ENCODE results near the gene ASTN2.

Gene ASTN2

DNA sequence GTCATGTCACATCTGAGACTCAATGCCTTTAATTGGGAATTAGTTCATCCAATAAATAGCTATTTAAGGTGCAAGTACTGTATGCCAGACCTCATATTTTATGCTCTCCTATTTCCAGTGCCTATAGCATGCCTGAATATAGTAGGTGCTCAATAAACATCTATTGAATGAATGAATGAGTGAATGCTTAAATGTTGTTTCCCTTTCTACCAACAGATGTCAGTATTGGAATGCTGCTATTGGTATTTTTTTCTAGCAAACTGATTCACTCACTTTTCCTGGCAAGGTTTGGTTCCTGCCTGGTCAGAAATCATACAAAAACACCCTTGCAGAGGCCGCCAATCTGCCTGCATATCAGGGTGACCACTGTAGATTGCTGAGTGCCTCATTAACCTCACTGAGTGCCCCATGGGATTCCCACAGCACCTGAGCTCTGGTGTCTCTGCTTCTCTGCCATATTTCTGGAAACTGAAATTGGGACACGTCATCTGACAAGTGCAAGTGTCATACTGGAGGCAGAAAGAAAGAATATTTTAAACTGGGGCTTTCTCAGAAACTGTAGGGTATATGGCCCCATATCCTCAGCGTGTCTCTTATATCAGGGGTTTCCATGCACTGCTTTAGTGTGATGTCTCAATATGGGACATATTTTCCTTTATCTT lies 368.1 kb downstream of the ASTN2 start:
- Histone ChIP-seq H3K27me3 (ENCODE audit: control insufficient read depth, insufficient read depth, low read length) (no peaks in the 10 kb centered on the region), H3K27ac (ENCODE audit: low read depth, low read length) (no peak overlapping the region), H3K36me3 (ENCODE audit: control insufficient read depth, insufficient read depth, low read length) (no peaks in the 10 kb centered on the region), H3K4me1 (ENCODE audit: control insufficient read depth, insufficient read depth, low read length) (no peaks in the 10 kb centered on the region), H3K9ac (ENCODE audit: low read length) (no peak overlapping the region), H3K4me3 (ENCODE audit: low read length) (no peak overlapping the region)

DNA sequence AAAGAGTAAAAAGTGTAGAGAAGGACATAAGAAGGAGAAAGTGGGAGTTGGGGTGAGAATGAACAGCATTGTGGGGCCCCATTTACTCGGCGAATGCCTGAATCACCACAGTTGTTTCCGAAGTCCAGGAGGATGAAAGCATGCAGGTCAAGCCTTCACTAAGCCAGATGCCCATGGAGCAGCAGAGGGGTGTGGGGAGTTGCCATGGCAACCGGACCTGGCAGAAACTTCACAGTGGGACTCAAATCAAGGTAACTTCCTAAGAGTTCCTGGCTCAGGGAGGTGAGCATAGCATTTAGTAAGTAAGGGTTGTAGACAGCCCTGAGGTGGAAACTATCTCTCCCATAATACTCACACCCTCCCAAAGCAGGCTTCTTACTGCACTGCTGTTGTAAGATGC lies 370.6 kb downstream of the ASTN2 start:
- Histone ChIP-seq H3K4me1 (ENCODE audit: control insufficient read depth, insufficient read depth, low read length) (no peaks in the 10 kb centered on the region), H3K9ac (ENCODE audit: low read length) (no peak overlapping the region), H3K27ac (ENCODE audit: low read depth, low read length) (no peak overlapping the region), H3K36me3 (ENCODE audit: control insufficient read depth, insufficient read depth, low read length) (no peaks in the 10 kb centered on the region), H3K4me3 (ENCODE audit: low read length) (no peak overlapping the region), H3K27me3 (ENCODE audit: control insufficient read depth, insufficient read depth, low read length) (no peaks in the 10 kb centered on the region)

- no peak overlapping the region for H3K27ac ChIP-seq (ENCODE audit: low read depth, low read length)
- no peak overlapping the region for H3K9ac ChIP-seq (ENCODE audit: low read length)
- H3K4me3 ChIP-seq (ENCODE audit: low read length), result no peak overlapping the region
- H3K36me3 ChIP-seq (ENCODE audit: control insufficient read depth, insufficient read depth, low read length), result no peaks in the 10 kb centered on the region
- H3K27me3 ChIP-seq (ENCODE audit: control insufficient read depth, insufficient read depth, low read length), result no peaks in the 10 kb centered on the region
- H3K4me1 ChIP-seq (ENCODE audit: control insufficient read depth, insufficient read depth, low read length), result no peaks in the 10 kb centered on the region
These were observed 371.7 kb downstream of the ASTN2 start for GRCh38 chr9:117043159-117043558.

GRCh38 chr9:117035546-117035945 lies 379.3 kb downstream of the ASTN2 start:
- Histone ChIP-seq H3K9ac (ENCODE audit: low read length) (no peak overlapping the region), H3K4me1 (ENCODE audit: control insufficient read depth, insufficient read depth, low read length) (no peaks in the 10 kb centered on the region), H3K36me3 (ENCODE audit: control insufficient read depth, insufficient read depth, low read length) (no peaks in the 10 kb centered on the region), H3K4me3 (ENCODE audit: low read length) (no peak overlapping the region), H3K27ac (ENCODE audit: low read depth, low read length) (no peak overlapping the region), H3K27me3 (ENCODE audit: control insufficient read depth, insufficient read depth, low read length) (no peaks in the 10 kb centered on the region)

DNA sequence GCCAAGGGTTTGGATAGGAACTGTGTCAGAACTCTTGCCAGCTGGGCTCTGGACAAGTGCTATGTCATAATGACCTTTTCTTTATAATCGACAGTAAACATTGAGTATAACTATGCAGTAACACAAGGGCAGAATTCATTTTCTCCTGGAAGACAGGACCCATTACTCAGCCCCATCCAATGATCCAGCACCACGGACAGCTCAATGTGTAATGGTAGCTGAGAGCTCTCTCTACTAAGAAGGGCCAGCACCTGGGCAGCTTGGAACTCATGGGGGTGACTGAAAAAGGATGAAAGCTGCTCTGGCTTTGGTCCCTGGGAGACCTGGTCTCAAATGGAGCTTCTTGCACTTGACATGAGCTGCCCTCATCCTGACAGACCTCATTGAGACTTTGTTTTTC lies 380.0 kb downstream of the ASTN2 start:
- H3K36me3 ChIP-seq (ENCODE audit: control insufficient read depth, insufficient read depth, low read length), result no peaks in the 10 kb centered on the region

GRCh38 chr9:117030254-117030768 lies 384.5 kb downstream of the ASTN2 start:
- Histone ChIP-seq H3K4me3 (ENCODE audit: low read length) (no peak overlapping the region), H3K27ac (ENCODE audit: low read depth, low read length) (no peak overlapping the region), H3K4me1 (ENCODE audit: control insufficient read depth, insufficient read depth, low read length) (no peaks in the 10 kb centered on the region), H3K36me3 (ENCODE audit: control insufficient read depth, insufficient read depth, low read length) (no peaks in the 10 kb centered on the region), H3K27me3 (ENCODE audit: control insufficient read depth, insufficient read depth, low read length) (no peaks in the 10 kb centered on the region), H3K9ac (ENCODE audit: low read length) (no peak overlapping the region)

More for the DNA sequence above, 380.0 kb downstream of the ASTN2 start:
- no peaks in the 10 kb centered on the region for H3K27me3 ChIP-seq (ENCODE audit: control insufficient read depth, insufficient read depth, low read length)
- H3K4me1 ChIP-seq (ENCODE audit: control insufficient read depth, insufficient read depth, low read length), result no peaks in the 10 kb centered on the region
- no peak overlapping the region for H3K27ac ChIP-seq (ENCODE audit: low read depth, low read length)
- no peak overlapping the region for H3K9ac ChIP-seq (ENCODE audit: low read length)
- no peak overlapping the region for H3K4me3 ChIP-seq (ENCODE audit: low read length)

DNA sequence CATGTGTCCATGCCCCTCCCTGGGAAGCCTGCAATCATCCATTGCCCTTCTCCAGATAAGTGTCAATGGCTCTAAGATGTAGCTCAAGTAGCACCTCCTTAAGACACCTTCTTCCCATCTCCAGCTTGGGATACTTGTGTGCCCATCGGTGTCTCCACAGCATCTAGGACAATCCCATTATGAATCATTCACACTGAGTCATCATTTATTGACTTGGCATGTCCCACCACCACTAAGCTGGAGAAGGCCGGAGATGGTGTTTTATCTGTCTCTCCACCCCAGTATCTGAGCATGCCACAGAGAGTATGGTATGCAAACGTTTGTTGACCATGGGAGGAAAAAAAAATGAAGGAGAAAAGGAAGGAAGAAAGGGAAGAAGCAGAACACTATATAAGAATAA lies 385.5 kb downstream of the ASTN2 start:
- Histone ChIP-seq H3K4me3 (ENCODE audit: low read length) (no peak overlapping the region), H3K4me1 (ENCODE audit: control insufficient read depth, insufficient read depth, low read length) (no peaks in the 10 kb centered on the region), H3K27ac (ENCODE audit: low read depth, low read length) (no peak overlapping the region), H3K9ac (ENCODE audit: low read length) (no peak overlapping the region), H3K27me3 (ENCODE audit: control insufficient read depth, insufficient read depth, low read length) (no peaks in the 10 kb centered on the region), H3K36me3 (ENCODE audit: control insufficient read depth, insufficient read depth, low read length) (no peaks in the 10 kb centered on the region)

- H3K36me3 ChIP-seq (ENCODE audit: control insufficient read depth, insufficient read depth, low read length), result no peaks in the 10 kb centered on the region
- H3K4me1 ChIP-seq (ENCODE audit: control insufficient read depth, insufficient read depth, low read length), result no peaks in the 10 kb centered on the region
- H3K27ac ChIP-seq (ENCODE audit: low read depth, low read length), result no peak overlapping the region
- H3K27me3 ChIP-seq (ENCODE audit: control insufficient read depth, insufficient read depth, low read length), result no peaks in the 10 kb centered on the region
- H3K9ac ChIP-seq (ENCODE audit: low read length), result no peak overlapping the region
- H3K4me3 ChIP-seq (ENCODE audit: low read length), result no peak overlapping the region
These were observed 386.6 kb downstream of the ASTN2 start for GRCh38 chr9:117028103-117028858.

DNA sequence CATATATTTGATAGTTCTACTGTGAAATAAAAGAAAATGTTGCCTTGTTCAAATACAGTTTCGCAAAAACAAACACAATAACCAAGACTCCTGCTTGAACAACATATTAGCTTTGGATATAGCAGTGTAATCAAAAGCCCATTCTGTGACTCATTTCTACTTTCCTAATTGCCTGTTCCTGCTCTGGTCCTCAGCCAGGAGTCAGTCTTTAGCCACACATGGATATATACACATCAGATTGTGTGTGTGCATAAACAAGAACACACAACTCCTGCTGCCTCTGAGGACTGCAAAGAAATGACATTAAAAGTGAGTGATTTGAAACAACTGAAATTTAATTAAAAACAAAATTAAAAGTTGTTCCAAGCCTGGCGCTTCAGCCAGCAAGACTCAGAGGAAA lies 393.0 kb downstream of the ASTN2 start:
- Histone ChIP-seq H3K36me3 (ENCODE audit: control insufficient read depth, insufficient read depth, low read length) (no peaks in the 10 kb centered on the region), H3K27me3 (ENCODE audit: control insufficient read depth, insufficient read depth, low read length) (no peaks in the 10 kb centered on the region), H3K9ac (ENCODE audit: low read length) (no peak overlapping the region), H3K4me1 (ENCODE audit: control insufficient read depth, insufficient read depth, low read length) (no peaks in the 10 kb centered on the region), H3K27ac (ENCODE audit: low read depth, low read length) (no peak overlapping the region), H3K4me3 (ENCODE audit: low read length) (no peak overlapping the region)

- Histone ChIP-seq H3K9ac (ENCODE audit: low read length) (no peak overlapping the region), H3K27ac (ENCODE audit: low read depth, low read length) (no peak overlapping the region), H3K27me3 (ENCODE audit: control insufficient read depth, insufficient read depth, low read length) (no peaks in the 10 kb centered on the region), H3K4me3 (ENCODE audit: low read length) (no peak overlapping the region), H3K36me3 (ENCODE audit: control insufficient read depth, insufficient read depth, low read length) (no peaks in the 10 kb centered on the region), H3K4me1 (ENCODE audit: control insufficient read depth, insufficient read depth, low read length) (no peaks in the 10 kb centered on the region)
These were observed 395.8 kb downstream of the ASTN2 start for GRCh38 chr9:117018966-117019617.

- Histone ChIP-seq H3K4me1 (ENCODE audit: control insufficient read depth, insufficient read depth, low read length) (no peaks in the 10 kb centered on the region), H3K36me3 (ENCODE audit: control insufficient read depth, insufficient read depth, low read length) (no peaks in the 10 kb centered on the region), H3K9ac (ENCODE audit: low read length) (no peak overlapping the region), H3K27me3 (ENCODE audit: control insufficient read depth, insufficient read depth, low read length) (no peaks in the 10 kb centered on the region), H3K4me3 (ENCODE audit: low read length) (no peak overlapping the region), H3K27ac (ENCODE audit: low read depth, low read length) (no peak overlapping the region)
These were observed 397.4 kb downstream of the ASTN2 start for GRCh38 chr9:117017414-117017985.

GRCh38 chr9:117014061-117014460 lies 400.8 kb downstream of the ASTN2 start:
- no peak overlapping the region for H3K9ac ChIP-seq (ENCODE audit: low read length)
- no peaks in the 10 kb centered on the region for H3K4me1 ChIP-seq (ENCODE audit: control insufficient read depth, insufficient read depth, low read length)
- H3K27me3 ChIP-seq (ENCODE audit: control insufficient read depth, insufficient read depth, low read length), result no peaks in the 10 kb centered on the region

More at GRCh38 chr9:117014061-117014460, 400.8 kb downstream of the ASTN2 start:
- no peaks in the 10 kb centered on the region for H3K36me3 ChIP-seq (ENCODE audit: control insufficient read depth, insufficient read depth, low read length)
- H3K27ac ChIP-seq (ENCODE audit: low read depth, low read length), result no peak overlapping the region
- H3K4me3 ChIP-seq (ENCODE audit: low read length), result no peak overlapping the region
